Liver (tissue), 3 donors: ENCODE results near the gene GATA2.

Source experiments
- CTCF ChIP-seq: fragments of 150-350 bp; IDR thresholded peaks from 2 replicates; pipeline ENCODE4 v1.5.1; 2017; ENCODE audit warnings: improper control_type of control experiment, low read depth, low read length; ENCODE audit not compliant: missing input control
- FOXA1 ChIP-seq: IDR thresholded peaks from 2 replicates; pipeline ENCODE4 v1.6.1; 2016; ENCODE audit warnings: antibody characterized with exemption
- GABPA ChIP-seq, 2 donors: IDR thresholded peaks in 1 of 2; conservative IDR thresholded peaks in 1 of 2; 2 replicates each; pipeline ENCODE4 v1.6.1; 2016; ENCODE audit warnings: antibody characterized with exemption in 2 of 2, mild to moderate bottlenecking in 1 of 2, moderate library complexity in 1 of 2
- HNF4A ChIP-seq, 2 donors: conservative IDR thresholded peaks; 2 replicates each; pipeline ENCODE4 v1.6.1; 2016; ENCODE audit warnings: antibody characterized with exemption in 2 of 2, mild to moderate bottlenecking in 2 of 2
- HNF4G ChIP-seq: IDR thresholded peaks from 2 replicates; pipeline ENCODE4 v1.6.1; 2016; ENCODE audit warnings: antibody characterized with exemption
- JUND ChIP-seq, 2 donors: IDR thresholded peaks; 2 replicates each; pipeline ENCODE4 v1.6.1; 2016; ENCODE audit warnings: antibody characterized with exemption in 2 of 2
- MAX ChIP-seq: IDR thresholded peaks from 2 replicates; pipeline ENCODE4 v1.6.1; 2016; ENCODE audit warnings: antibody characterized with exemption
- RAD21 ChIP-seq, 2 donors: IDR thresholded peaks; 2 replicates each; pipeline ENCODE4 v1.6.1; 2016; ENCODE audit warnings: antibody characterized with exemption in 2 of 2, mild to moderate bottlenecking in 2 of 2
- REST ChIP-seq: IDR thresholded peaks from 2 replicates; pipeline ENCODE4 v1.6.1; 2016; ENCODE audit warnings: antibody characterized with exemption, mild to moderate bottlenecking
- SP1 ChIP-seq: IDR thresholded peaks from 2 replicates; pipeline ENCODE4 v1.6.1; 2018; ENCODE audit warnings: antibody characterized with exemption, mild to moderate bottlenecking
- TAF1 ChIP-seq: conservative IDR thresholded peaks from 2 replicates; pipeline ENCODE4 v1.6.1; 2016; ENCODE audit warnings: antibody characterized with exemption, mild to moderate bottlenecking
- YY1 ChIP-seq: IDR thresholded peaks from 2 replicates; pipeline ENCODE4 v1.6.1; 2016; ENCODE audit warnings: antibody characterized with exemption, mild to moderate bottlenecking
- ZBTB33 ChIP-seq: IDR thresholded peaks from 2 replicates; pipeline ENCODE4 v1.6.1; 2016; ENCODE audit warnings: antibody characterized with exemption
- TF ChIP-seq, protein P1 (sequence below): IDR thresholded peaks from 2 replicates; pipeline ENCODE4 v1.6.1; 2016; ENCODE audit warnings: antibody characterized with exemption
- donor health status: healthy.
- donor health status: healthy.

DNA sequence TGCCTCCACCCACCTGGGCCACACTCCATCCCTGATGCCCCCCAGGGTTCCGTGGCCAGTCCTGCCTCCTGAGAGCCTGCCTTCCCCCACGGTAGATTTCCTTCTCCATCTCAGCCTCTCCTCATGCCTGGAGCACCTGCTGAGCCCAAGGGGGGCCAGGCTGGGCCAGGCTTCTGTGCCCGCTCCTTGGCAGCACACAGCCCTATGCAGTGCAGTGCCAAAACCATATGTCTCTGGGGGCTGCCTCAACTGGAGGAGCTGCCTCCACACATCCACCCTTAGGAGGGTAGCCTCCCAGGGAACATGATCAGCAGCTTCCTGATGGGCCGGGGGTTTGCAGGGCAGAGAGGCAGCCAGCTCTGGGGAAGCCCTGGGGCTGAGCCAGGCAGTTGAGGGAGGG, 24.6 kb upstream of the GATA2 start:
- TF ChIP-seq CTCF (no peak), REST (no peak), SP1 (no peak), FOXA1 (no peak), HNF4A (conservative IDR thresholded peaks at IDR 0.05) (no peak), GABPA (IDR thresholded peaks at IDR 0.05 in 1 of 2, conservative IDR thresholded peaks at IDR 0.05 in 1 of 2) (no peak), RAD21 (IDR thresholded peaks at IDR 0.05) (no peak), TAF1 (no peak), JUND (IDR thresholded peaks at IDR 0.05) (no peak), ZBTB33 (no peak), YY1 (no peak), MAX (no peak), HNF4G (no peak)
- TF ChIP-seq, protein P1, sequence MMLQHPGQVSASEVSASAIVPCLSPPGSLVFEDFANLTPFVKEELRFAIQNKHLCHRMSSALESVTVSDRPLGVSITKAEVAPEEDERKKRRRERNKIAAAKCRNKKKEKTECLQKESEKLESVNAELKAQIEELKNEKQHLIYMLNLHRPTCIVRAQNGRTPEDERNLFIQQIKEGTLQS: no peak
